IMR-90 (cell line): ENCODE measurements around the gene RUNX2. TPM values are rescaled to one million over a fixed set of nuclear protein-coding genes. Genes with fewer than 3 reads are reported as not detected.

Experiments
- ATAC-seq: fragments of 200-7000 bp; cut with Tn5 transposase; 2 replicates; pipeline ENCODE4 v1.9.1; 2020; ENCODE audit warnings: low read depth, mild to moderate bottlenecking, moderate library complexity
- BruUV-seq: library from RNA; stranded (reverse); fragments of 400-500 nt; replicated peaks from 2 replicates; lab custom pipeline; 2021; lab: Mats Ljungman, UMichigan
- CTCF ChIA-PET: fragments of 300-600 bp; formaldehyde crosslinking; extraction: SDS; loops from one replicate; lab custom pipeline; 2021; ENCODE audit warnings: antibody characterized with exemption; lab: Yijun Ruan, JAX
- POLR2A ChIA-PET: fragments of 300-600 bp; sonication (Branson Sonifier 250); formaldehyde crosslinking; loops from one replicate; lab custom pipeline; 2022; ENCODE audit warnings: antibody characterized with exemption; ENCODE audit not compliant: unreplicated experiment; lab: Charles Lee
- DNase-seq: peaks from one replicate; pipeline ENCODE4 v3.0.0; 2013
- H2AFZ ChIP-seq: replicated peaks from 2 replicates; pipeline ENCODE3; 2013; ENCODE audit warnings: low read length, mild to moderate bottlenecking; ENCODE audit not compliant: poor library complexity
- H2AK5ac ChIP-seq: 2 replicates; pipeline ENCODE4 v1.6.1; 2013; ENCODE audit warnings: low read depth, low read length, inconsistent platforms
- H2AK9ac ChIP-seq: replicated peaks from 2 replicates; pipeline ENCODE3; 2013; ENCODE audit warnings: mild to moderate bottlenecking, low read depth, low read length, moderate library complexity; ENCODE audit not compliant: poor library complexity
- H2BK120ac ChIP-seq: 2 replicates; pipeline ENCODE4 v1.6.1; 2013; ENCODE audit warnings: low read depth, low read length, inconsistent platforms
- H2BK15ac ChIP-seq: 3 replicates; pipeline ENCODE4 v1.6.1; 2013; ENCODE audit warnings: low read depth, low read length, inconsistent platforms
- H2BK20ac ChIP-seq: 2 replicates; pipeline ENCODE4 v1.6.1; 2013; ENCODE audit warnings: low read depth, mild to moderate bottlenecking, inconsistent platforms, low read length, moderate library complexity
- H2BK5ac ChIP-seq: 2 replicates; pipeline ENCODE4 v1.6.1; 2013; ENCODE audit warnings: mild to moderate bottlenecking, low read depth, low read length, inconsistent platforms; ENCODE audit not compliant: poor library complexity, severe bottlenecking
- H3K14ac ChIP-seq: replicated peaks from 2 replicates; pipeline ENCODE4 v1.6.1; 2013; ENCODE audit warnings: low read depth, low read length, inconsistent platforms
- H3K18ac ChIP-seq: 2 replicates; pipeline ENCODE4 v1.6.1; 2013; ENCODE audit warnings: low read depth, low read length, control low read depth
- H3K23ac ChIP-seq: 2 replicates; pipeline ENCODE4 v1.6.1; 2013; ENCODE audit warnings: low read depth, low read length, inconsistent platforms
- H3K27ac ChIP-seq: 2 replicates; pipeline ENCODE4 v1.5.1; 2013; ENCODE audit warnings: mild to moderate bottlenecking, control low read depth, low read length; ENCODE audit not compliant: insufficient read depth
- H3K27me3 ChIP-seq: 2 replicates; pipeline ENCODE4 v1.6.1; 2013; ENCODE audit warnings: low read length; ENCODE audit not compliant: control insufficient read depth, insufficient read depth
- H3K36me3 ChIP-seq: 2 replicates; pipeline ENCODE4 v1.6.1; 2013; ENCODE audit warnings: low read length, mixed read lengths; ENCODE audit not compliant: control insufficient read depth, insufficient read depth
- H3K4ac ChIP-seq: 2 replicates; pipeline ENCODE4 v1.6.1; 2013; ENCODE audit warnings: low read depth, low read length, inconsistent platforms
- H3K4me1 ChIP-seq: 2 replicates; pipeline ENCODE4 v1.6.1; 2013; ENCODE audit warnings: low read length, mixed read lengths; ENCODE audit not compliant: control insufficient read depth, insufficient read depth
- H3K4me2 ChIP-seq: 2 replicates; pipeline ENCODE4 v1.6.1; 2013; ENCODE audit warnings: low read depth, mild to moderate bottlenecking, control low read depth, low read length, moderate library complexity
- H3K4me3 ChIP-seq: 2 replicates; pipeline ENCODE4 v1.5.1; 2013; ENCODE audit warnings: low read depth, mild to moderate bottlenecking, control low read depth, low read length, moderate library complexity; ENCODE audit not compliant: insufficient read depth
- H3K56ac ChIP-seq: 2 replicates; pipeline ENCODE4 v1.6.1; 2013; ENCODE audit warnings: low read length, inconsistent platforms; ENCODE audit not compliant: insufficient read depth; ENCODE audit errors: extremely low read depth
- H3K79me1 ChIP-seq, 2 experiments: 2 replicates each; pipeline ENCODE4 v1.6.1; 2013; ENCODE audit warnings: low read length in 2 of 2, inconsistent platforms in 1 of 2, low read depth in 1 of 2
- H3K9ac ChIP-seq: 2 replicates; pipeline ENCODE4 v1.6.1; 2013; ENCODE audit warnings: low read depth, low read length, control low read depth
- H3K9me1 ChIP-seq: 2 replicates; pipeline ENCODE4 v1.6.1; 2013; ENCODE audit warnings: low read length, inconsistent platforms; ENCODE audit not compliant: insufficient read depth
- H3K9me3 ChIP-seq: 2 replicates; pipeline ENCODE4 v1.6.1; 2013; ENCODE audit warnings: low read length; ENCODE audit not compliant: control insufficient read depth, insufficient read depth
- H4K20me1 ChIP-seq: 2 replicates; pipeline ENCODE4 v1.6.1; 2013; ENCODE audit warnings: low read length, inconsistent platforms; ENCODE audit not compliant: insufficient read depth
- H4K5ac ChIP-seq: 2 replicates; pipeline ENCODE4 v1.6.1; 2013; ENCODE audit warnings: mild to moderate bottlenecking, low read depth, low read length, control low read depth
- H4K8ac ChIP-seq, 2 experiments: 2 replicates each; pipeline ENCODE4 v1.6.1; 2013; ENCODE audit warnings: low read depth in 2 of 2, low read length in 2 of 2, control low read depth in 1 of 2, inconsistent platforms in 1 of 2
- H4K91ac ChIP-seq: 2 replicates; pipeline ENCODE4 v1.6.1; 2013; ENCODE audit warnings: low read depth, low read length, inconsistent platforms; ENCODE audit not compliant: insufficient read depth
- BHLHE40 ChIP-seq: fragments of 150-350 bp; IDR thresholded peaks from 2 replicates; pipeline ENCODE4 v1.6.1; 2016; ENCODE audit warnings: mild to moderate bottlenecking, low read depth, low read length
- CEBPB ChIP-seq: IDR thresholded peaks from 2 replicates; pipeline ENCODE4 v1.6.1; 2012; ENCODE audit warnings: low read depth, low read length, improper control_type of control experiment
- CHD1 ChIP-seq: IDR thresholded peaks from 2 replicates; pipeline ENCODE4 v1.6.1; 2012; ENCODE audit warnings: low read depth, low read length, improper control_type of control experiment
- FOS ChIP-seq: fragments of 150-350 bp; IDR thresholded peaks from 2 replicates; pipeline ENCODE4 v1.6.1; 2016; ENCODE audit warnings: low read depth, low read length
- MAFK ChIP-seq: IDR thresholded peaks from 2 replicates; pipeline ENCODE4 v1.6.1; 2012; ENCODE audit warnings: low read depth, low read length, improper control_type of control experiment
- MAZ ChIP-seq: IDR thresholded peaks from 2 replicates; pipeline ENCODE4 v1.6.1; 2012; ENCODE audit warnings: low read depth, mild to moderate bottlenecking, low read length, improper control_type of control experiment, moderate library complexity, borderline replicate concordance
- MXI1 ChIP-seq: IDR thresholded peaks from 2 replicates; pipeline ENCODE4 v1.6.1; 2012; ENCODE audit warnings: low read depth, mild to moderate bottlenecking, low read length, moderate library complexity, borderline replicate concordance
- NFE2L2 ChIP-seq: fragments of 150-350 bp; IDR thresholded peaks from 2 replicates; pipeline ENCODE4 v1.6.1; 2016; ENCODE audit warnings: low read depth, mild to moderate bottlenecking, low read length
- POLR2A ChIP-seq: IDR thresholded peaks from 2 replicates; pipeline ENCODE4 v1.6.1; 2012; ENCODE audit warnings: mild to moderate bottlenecking, low read depth, low read length
- RAD21 ChIP-seq: IDR thresholded peaks from 2 replicates; pipeline ENCODE4 v1.6.1; 2012; ENCODE audit warnings: low read length, improper control_type of control experiment
- RCOR1 ChIP-seq: IDR thresholded peaks from 2 replicates; pipeline ENCODE4 v1.6.1; 2012; ENCODE audit warnings: mild to moderate bottlenecking, low read length, improper control_type of control experiment; ENCODE audit not compliant: insufficient replicate concordance
- RFX5 ChIP-seq: IDR thresholded peaks from 2 replicates; pipeline ENCODE4 v1.8.0; 2012; ENCODE audit warnings: low read depth, mild to moderate bottlenecking, low read length, moderate library complexity
- SMC3 ChIP-seq: fragments of 150-350 bp; IDR thresholded peaks from 2 replicates; pipeline ENCODE4 v1.6.1; 2016; ENCODE audit warnings: low read depth, mild to moderate bottlenecking, antibody characterized with exemption, low read length, moderate library complexity
- WGBS, 2 experiments: methylation state at CpG; one replicate each; pipeline versions ENCODE4 v1.1.5 to v1.1.7; 2013; ENCODE audit warnings: missing lambda C conversion rate in 2 of 2; ENCODE audit not compliant: insufficient read length in 1 of 2; ENCODE audit errors: extremely low coverage in 2 of 2; 5-methylcytosine and 5-hydroxymethylcytosine counted together
- dilution Hi-C: fragments of 300-500 bp; cut with HindIII; formaldehyde crosslinking; loops from one replicate; pipeline ENCODE4 v1.14.3; 2018; ENCODE audit warnings: low sequenced_read_pairs; ENCODE audit not compliant: unreplicated experiment
- in situ Hi-C: fragments of 300-500 bp; cut with MboI; formaldehyde crosslinking; loops from 3 replicates; pipeline ENCODE4 v1.14.3; 2019; ENCODE audit warnings: low sequenced_read_pairs, inconsistent platforms, mixed read lengths
- intact Hi-C: fragments of 100-400 bp; cut with micrococcal nuclease; formaldehyde crosslinking; loops from 2 replicates; pipeline ENCODE4 v1.10.0; 2022
- polyA plus RNA-seq, 3 experiments: library from polyadenylated mRNA; depleted of rRNA; stranded (reverse); fragments of >200 nt; gene quantifications; 2 replicates each; pipeline ENCODE4 v1.2.3, GENCODE V29; 2012; ENCODE audit warnings: low replicate concordance in 1 of 3
- total RNA-seq: library from RNA; depleted of rRNA; stranded (reverse); fragments of >200 nt; gene quantifications from 2 replicates; pipeline ENCODE4 v1.2.3, GENCODE V29; 2012
- TF ChIP-seq, protein P1 (sequence below): fragments of 150-350 bp; IDR thresholded peaks from 2 replicates; pipeline ENCODE4 v1.6.1; 2016; ENCODE audit warnings: low read depth, mild to moderate bottlenecking, low read length, moderate library complexity, borderline replicate concordance
- TF ChIP-seq, protein P2 (sequence below): conservative IDR thresholded peaks from 2 replicates; pipeline ENCODE4 v1.5.1; 2012; ENCODE audit warnings: mild to moderate bottlenecking, low read depth, low read length, improper control_type of control experiment
- TF ChIP-seq, protein P3 (sequence below): fragments of 150-350 bp; IDR thresholded peaks from 2 replicates; pipeline ENCODE4 v1.6.1; 2017; ENCODE audit warnings: mild to moderate bottlenecking, antibody characterized with exemption, low read length, low read depth

RUNX2 gene
- total and polyA plus RNA-seq, 2 of the 4 experiments (the other 2 are of a cell fraction) = 2.3 to 4.7 TPM

DNA sequence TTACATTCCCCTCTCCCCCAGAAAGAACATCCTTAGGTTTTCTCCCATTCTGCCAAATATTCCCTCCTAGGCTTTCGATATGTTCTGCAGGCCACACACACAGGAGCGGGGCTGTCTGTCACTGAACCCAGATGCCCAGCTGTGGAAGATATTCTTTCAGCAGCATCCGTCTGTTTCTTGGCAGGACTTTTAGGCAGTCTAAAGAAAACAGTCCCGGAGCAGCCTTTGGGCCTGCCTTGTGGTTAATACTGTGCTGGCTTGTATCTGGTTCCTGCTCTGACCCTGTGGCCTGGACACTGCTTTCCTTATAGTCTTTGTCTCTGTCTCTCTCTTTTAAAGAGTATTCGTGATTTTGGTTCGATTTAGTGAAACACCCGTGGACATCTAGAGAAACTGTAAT, 144.3 kb downstream of the RUNX2 start:
- peak overlapping the region; percentile 10 to 11 for H4K8ac ChIP-seq
- H3K4me2 ChIP-seq = peak overlapping the region; percentile 62
- BruUV-seq = no TSS peak
- peak; percentile 51 for DNase-seq
- H3K56ac ChIP-seq = 0 out of 2 replicates have a peak overlapping the region, but pooled peaks have one; percentile 39
- ChIA-PET POLR2A (no interaction called here), CTCF (no interaction called here)
- peak overlapping the region; percentile 5 for H3K9ac ChIP-seq
- H3K4me3 ChIP-seq = no peak overlapping the region
- WGBS, 2 experiments = 17% methylated on average over 6 of the region's 7 CpGs; no CpG with 5 or more reads in 1 of the 2 experiments
- H3K36me3 ChIP-seq = no peaks in the 10 kb centered on the region; the same call in 1 of the 2 replicates
- H2AFZ ChIP-seq = peak overlapping the region; percentile 59
- H3K9me3 ChIP-seq = no peaks in the 10 kb centered on the region
- H3K4me1 ChIP-seq = peaks cover 3% of the 10 kb centered on the region
- H3K27ac ChIP-seq = peak overlapping the region; percentile 2
- in situ Hi-C loops = no loop called here
- no peaks in the 10 kb centered on the region for H3K9me1 ChIP-seq
- no peak overlapping the region; the same call in 1 of the 2 replicates for H2AK5ac ChIP-seq
- H3K4ac ChIP-seq = peak overlapping the region; percentile 16; the same call in 1 of the 2 replicates
- H4K5ac ChIP-seq = no peak overlapping the region
- no peaks in the 10 kb centered on the region for H3K27me3 ChIP-seq
- H2AK9ac ChIP-seq = no peak overlapping the region
- H3K79me1 ChIP-seq = peaks cover 7 to 41% of the 10 kb centered on the region in 2 experiments; a peak in 3 of 4 replicates
- peak; percentile 88 for ATAC-seq
- H2BK15ac ChIP-seq = peak overlapping the region; percentile 74; the same call in 1 of the 3 replicates
- 0 out of 2 replicates have a peak overlapping the region, but pooled peaks have one; percentile 42 for H4K91ac ChIP-seq
- H2BK5ac ChIP-seq = no peak overlapping the region
- no peak overlapping the region for H3K23ac ChIP-seq
- TF ChIP-seq, protein P1, sequence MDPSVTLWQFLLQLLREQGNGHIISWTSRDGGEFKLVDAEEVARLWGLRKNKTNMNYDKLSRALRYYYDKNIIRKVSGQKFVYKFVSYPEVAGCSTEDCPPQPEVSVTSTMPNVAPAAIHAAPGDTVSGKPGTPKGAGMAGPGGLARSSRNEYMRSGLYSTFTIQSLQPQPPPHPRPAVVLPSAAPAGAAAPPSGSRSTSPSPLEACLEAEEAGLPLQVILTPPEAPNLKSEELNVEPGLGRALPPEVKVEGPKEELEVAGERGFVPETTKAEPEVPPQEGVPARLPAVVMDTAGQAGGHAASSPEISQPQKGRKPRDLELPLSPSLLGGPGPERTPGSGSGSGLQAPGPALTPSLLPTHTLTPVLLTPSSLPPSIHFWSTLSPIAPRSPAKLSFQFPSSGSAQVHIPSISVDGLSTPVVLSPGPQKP = no peak
- TF ChIP-seq BHLHE40 (no peak), FOS (no peak), RAD21 (no peak), CEBPB (no peak), RFX5 (no peak), RCOR1 (no peak), MXI1 (no peak), MAZ (no peak), NFE2L2 (no peak), POLR2A (no peak), SMC3 (no peak), CHD1 (no peak), MAFK (no peak)
- TF ChIP-seq, protein P2, sequence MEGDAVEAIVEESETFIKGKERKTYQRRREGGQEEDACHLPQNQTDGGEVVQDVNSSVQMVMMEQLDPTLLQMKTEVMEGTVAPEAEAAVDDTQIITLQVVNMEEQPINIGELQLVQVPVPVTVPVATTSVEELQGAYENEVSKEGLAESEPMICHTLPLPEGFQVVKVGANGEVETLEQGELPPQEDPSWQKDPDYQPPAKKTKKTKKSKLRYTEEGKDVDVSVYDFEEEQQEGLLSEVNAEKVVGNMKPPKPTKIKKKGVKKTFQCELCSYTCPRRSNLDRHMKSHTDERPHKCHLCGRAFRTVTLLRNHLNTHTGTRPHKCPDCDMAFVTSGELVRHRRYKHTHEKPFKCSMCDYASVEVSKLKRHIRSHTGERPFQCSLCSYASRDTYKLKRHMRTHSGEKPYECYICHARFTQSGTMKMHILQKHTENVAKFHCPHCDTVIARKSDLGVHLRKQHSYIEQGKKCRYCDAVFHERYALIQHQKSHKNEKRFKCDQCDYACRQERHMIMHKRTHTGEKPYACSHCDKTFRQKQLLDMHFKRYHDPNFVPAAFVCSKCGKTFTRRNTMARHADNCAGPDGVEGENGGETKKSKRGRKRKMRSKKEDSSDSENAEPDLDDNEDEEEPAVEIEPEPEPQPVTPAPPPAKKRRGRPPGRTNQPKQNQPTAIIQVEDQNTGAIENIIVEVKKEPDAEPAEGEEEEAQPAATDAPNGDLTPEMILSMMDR = no peak
- TF ChIP-seq, protein P3, sequence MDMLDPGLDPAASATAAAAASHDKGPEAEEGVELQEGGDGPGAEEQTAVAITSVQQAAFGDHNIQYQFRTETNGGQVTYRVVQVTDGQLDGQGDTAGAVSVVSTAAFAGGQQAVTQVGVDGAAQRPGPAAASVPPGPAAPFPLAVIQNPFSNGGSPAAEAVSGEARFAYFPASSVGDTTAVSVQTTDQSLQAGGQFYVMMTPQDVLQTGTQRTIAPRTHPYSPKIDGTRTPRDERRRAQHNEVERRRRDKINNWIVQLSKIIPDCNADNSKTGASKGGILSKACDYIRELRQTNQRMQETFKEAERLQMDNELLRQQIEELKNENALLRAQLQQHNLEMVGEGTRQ = no peak
- no peak overlapping the region for H2BK120ac ChIP-seq
- H3K14ac ChIP-seq = peak overlapping the region; percentile 53; the same call in 1 of the 2 replicates
- H4K20me1 ChIP-seq = no peaks in the 10 kb centered on the region
- H2BK20ac ChIP-seq = no peak overlapping the region
- H3K18ac ChIP-seq = peak overlapping the region; percentile 31; the same call in 1 of the 2 replicates
- dilution Hi-C loops = no loop called here
- intact Hi-C loops = no loop called here
